Ascending aorta (tissue), 1 donor: ENCODE results near the gene GNPAT. TPM values are rescaled to one million over a fixed set of nuclear protein-coding genes. Genes with fewer than 3 reads are reported as not detected.

Source experiments
- total RNA-seq: library from RNA; depleted of rRNA; stranded (reverse); fragments of >200 nt; gene quantifications from one replicate; pipeline ENCODE4 v1.1.0, GENCODE V29; 2016

GNPAT gene
- total RNA-seq, 1 donor from 2014 or later = 34.8 TPM

Other genes starting within 250 kb of the GNPAT start
- 47.5 TPM for gene FAM89A, start 201.0 kb upstream of the GNPAT start, total RNA-seq
- not detected for gene TRIM67, start 79.2 kb upstream of the GNPAT start, total RNA-seq
- gene EXOC8, start 96.6 kb downstream of the GNPAT start, total RNA-seq = 9.9 TPM
- gene SPRTN, start 97.1 kb downstream of the GNPAT start, total RNA-seq = 52.6 TPM
- 47.8 TPM for gene EGLN1, start 181.1 kb downstream of the GNPAT start, total RNA-seq